ENCODE results near the gene TBX21.
A peak's percentile ranks its signal among the peaks of the same experiment; 100 is the strongest.

The TBX21 gene

DNA sequence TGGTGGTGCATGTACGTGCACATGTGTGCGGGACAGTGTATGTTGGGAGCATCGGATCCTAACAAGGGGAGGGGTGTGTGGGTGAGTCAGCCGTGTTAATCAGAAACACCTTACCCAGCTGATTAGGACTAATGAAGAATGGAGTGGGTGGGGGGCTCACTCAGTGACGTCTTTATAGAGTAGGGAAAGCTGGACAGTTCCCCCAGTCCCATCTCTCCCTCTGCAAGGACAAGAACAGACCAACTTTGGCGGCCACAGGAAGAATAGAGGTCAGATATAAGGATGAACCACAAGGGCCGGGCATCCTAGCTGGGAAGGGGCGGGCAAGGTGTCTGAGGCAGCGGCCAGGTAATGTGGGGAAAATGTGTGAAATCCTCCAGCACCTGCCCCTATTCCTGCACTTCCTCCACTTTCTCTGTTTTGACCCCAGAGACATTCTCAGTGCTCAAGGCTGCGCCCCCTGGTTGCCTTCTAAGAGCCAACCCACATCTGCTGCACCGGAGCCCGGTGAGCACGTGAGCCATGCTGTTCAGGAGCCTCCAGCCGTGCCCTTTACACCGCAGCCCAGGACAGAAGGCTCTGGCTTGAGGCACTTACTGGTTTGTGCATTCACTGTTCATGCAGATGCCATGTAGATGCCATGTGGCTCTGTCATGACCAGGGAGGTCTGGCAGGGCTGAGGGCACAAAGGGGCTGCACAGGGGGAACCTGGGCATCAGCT lies 18.9 kb upstream of the TBX21 start:
- DNase-seq: no peak

DNA sequence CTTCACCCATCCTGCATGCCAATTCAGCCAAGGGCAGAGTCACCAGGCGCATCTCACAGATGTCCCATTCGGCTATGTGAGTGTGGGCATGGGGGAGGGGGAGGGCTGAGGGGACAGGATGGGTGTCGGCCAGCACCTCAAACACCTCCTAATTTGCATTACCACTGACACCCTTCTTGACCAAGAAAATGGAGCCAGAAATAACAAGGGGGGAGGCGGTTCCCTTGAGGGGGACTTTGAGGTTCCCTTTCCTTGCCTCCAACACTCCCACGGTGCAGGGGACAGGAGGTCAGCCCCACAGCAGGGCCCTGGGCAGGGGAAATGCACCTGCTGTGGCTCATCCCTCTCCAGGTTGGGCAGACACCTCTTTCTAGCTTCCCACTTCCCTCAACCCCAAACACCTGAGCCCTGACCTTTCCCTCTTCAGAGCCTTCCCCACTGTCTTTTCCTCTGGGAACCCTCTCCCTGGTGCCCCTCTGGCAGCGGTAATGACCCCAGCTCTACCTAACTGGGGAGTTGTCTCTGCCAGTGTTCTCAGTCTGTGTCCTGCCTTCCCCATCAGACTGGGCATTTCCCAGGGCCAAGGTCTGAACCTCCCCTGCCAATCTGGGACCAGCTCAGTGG lies 18.2 kb upstream of the TBX21 start:
- no peak for DNase-seq

DNA sequence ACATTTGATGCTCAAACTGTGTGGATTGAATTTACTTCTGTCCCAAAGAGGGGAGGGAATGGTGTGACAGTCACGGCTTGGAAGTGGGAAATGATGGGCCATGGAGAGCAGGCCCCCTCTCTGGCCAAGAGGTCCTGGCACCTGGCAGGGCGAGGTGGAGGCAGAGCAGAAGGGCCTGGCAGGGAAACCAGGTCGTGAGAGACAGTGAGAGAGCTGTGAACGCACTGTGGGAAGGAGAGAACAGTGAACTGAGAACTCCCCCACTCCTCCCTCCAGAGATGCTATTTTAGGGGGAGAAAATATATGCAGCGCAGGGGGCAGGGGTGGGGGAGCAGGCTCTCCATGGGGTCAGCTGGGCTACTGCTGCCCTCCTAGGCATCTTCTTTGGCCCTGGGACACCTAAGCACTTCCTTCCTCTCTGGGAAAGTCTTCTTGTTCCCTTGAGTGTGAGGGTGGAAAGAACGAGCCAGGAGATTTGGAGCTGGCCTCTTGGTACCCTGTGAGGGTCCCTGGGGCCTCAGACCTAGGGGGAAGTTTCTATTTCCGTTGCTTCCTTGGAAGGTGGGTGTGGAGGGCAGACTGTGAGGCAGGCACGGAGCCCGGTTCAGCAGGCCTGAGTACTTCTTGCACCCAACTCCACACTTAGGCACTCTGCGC lies 17.2 kb upstream of the TBX21 start:
- DNase-seq: no peak

DNA sequence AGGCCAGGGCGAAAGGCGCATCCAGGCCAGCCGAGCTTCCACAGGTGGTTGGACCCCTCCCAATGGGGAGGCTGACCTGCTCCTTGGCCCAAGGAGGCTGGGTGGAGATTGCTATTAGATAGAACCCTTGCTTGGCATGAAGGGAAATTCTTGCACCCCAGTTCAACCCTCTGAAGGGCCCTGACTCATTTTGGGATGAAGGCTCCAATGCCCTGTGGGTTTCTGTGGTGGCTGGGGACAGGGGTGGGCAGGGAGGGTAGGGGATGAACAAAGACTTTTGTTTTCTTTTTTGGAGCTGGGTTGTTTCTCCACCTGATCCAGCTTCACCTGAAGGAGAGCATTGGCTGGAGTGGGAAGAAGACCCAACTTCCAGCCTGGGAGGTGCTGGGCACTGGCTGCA lies 16.7 kb upstream of the TBX21 start:
- no peak for DNase-seq

DNA sequence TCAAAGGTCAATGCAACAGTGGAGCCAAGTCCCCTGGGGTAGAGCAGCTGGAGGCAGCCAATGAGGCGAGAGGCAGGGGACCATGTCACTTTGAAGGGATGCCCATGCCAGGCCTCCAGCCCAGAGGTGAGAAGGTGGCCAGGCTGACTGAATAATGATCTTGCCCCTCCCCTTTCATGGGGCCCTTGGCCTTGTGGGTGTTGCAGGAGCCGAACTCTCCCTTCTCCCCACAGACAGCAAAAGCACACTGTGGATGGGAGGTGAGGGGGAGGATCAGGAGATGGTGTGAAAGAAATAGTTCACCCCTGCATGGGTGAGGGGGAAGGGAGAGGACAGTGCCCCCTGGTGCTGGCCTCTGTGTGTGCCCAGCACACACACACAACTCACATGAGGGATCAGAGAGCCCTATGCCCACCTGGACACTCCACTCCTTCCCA lies 15.8 kb upstream of the TBX21 start:
- no peak for DNase-seq

DNA sequence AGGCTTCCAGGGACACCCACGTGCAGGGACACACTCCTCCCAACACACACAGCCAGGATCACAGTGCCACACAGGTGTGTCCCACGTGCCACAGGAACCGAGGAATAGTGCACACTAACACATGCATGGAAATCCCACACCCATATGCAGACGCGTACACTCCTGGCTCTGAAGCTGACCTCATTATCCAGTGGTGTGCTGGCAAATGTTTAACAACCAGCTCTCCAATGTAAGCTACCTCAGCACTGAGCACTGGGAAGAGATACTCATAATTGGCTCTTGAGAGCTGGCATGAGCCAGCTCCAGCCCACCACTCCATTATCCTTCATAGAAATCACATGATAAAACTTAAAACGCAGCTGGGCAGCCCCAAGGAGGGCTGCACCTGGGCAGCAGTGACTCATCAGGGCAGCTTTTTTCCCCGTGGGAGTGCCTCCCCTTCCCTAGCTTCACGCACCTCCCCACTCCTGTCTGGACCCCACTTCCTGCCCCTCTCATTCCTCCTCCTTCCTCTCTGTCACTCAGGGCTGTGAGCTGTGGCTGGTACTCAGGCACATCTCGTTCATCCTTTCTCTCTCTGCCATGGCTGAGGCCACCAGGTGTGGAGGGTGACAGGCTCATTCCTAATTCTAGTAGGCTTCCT lies 14.9 kb upstream of the TBX21 start:
- DNase-seq: no peak

DNA sequence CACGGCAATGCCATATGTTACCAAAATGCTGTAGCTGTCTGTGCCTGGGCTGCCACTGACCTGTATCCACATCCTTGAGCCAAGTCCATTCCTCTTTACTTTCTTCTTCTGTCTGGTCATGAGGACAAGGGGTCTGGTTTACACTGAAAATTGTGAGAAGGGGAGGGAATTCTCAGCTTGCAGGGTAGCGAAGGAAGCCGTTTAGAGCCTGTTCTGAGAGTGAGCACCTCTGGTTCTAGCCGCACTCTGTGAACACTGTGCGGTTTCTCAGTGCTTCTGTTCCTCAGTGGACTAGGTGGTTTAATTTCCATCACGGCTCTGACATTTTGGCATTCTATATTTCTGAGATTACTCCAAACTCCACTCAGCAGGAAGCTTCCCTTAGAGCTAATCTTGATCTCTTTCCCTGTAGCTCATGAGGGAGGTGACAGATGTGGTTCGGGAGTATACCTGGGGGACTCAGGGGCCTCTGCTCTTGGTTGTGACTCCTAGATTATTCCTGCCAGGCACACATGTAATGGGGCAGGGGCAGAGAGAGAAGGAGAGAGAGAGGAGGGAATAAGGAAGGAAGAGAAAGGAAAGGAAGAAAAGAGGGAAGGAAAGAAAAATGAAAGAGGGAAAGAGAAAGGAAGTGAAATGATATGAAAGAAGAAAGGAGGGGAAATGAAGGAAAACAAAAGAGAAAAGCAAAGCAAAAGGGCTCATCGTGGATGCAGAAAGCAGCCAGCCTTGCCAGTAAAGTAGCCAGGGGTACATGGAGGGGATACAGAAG lies 14.2 kb upstream of the TBX21 start:
- DNase-seq: no peak

DNA sequence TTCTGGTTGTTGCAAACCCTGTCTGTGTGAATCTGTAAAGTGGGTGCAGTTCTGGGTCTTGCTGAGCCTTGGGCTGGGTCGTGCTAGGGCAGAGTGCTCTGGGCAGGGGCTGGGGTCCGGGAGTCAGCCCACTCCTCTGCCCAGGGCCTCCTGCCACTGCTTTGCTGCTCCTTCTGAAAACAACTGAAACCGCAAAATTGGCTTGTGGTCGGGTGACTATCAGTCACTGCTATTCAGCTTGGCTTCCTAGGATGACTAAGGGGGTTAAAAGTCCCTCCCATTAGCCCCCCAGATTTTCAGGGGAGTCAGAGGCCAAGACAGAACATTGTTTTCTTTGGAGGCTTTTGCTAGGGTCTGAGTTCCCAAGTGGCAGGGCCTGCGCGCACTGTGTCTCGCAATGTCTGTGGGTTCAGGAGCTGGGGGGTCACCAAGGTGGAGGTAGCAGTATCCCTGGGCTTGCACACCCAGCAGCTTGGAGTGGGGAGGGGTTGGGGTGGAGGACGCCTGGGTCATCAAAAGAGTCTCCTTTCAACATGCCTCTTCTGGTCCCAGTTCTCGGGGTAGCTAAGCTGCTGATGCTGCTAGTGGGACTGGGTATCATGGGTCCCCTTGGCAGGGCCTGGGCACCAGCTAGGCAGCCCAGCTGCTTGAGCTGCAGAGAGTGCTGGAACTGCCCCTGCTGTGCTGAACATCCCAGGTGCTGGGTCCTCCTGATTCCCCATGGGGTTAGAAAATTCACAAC lies 13.5 kb upstream of the TBX21 start:
- DNase-seq: no peak

DNA sequence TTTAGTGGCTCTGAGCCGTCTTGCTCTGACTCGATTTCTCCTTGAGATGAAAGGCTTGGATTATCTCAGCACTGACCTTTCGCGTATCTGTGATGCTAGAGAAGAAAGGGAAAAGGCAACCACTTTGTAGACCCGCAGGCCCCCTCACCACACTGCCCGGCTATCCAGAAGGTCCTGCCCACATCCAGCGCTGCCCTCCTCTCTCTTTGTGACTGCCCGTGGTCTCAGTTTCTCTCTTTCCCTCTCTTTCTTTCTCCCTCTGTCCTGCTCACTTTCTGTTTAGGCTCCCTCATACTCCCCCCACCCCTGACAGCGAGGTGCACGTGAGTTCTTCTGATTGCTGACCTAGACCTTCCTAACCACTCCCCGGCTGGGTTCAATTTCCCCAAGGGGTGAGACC lies 12.8 kb upstream of the TBX21 start:
- DNase-seq: no peak

DNA sequence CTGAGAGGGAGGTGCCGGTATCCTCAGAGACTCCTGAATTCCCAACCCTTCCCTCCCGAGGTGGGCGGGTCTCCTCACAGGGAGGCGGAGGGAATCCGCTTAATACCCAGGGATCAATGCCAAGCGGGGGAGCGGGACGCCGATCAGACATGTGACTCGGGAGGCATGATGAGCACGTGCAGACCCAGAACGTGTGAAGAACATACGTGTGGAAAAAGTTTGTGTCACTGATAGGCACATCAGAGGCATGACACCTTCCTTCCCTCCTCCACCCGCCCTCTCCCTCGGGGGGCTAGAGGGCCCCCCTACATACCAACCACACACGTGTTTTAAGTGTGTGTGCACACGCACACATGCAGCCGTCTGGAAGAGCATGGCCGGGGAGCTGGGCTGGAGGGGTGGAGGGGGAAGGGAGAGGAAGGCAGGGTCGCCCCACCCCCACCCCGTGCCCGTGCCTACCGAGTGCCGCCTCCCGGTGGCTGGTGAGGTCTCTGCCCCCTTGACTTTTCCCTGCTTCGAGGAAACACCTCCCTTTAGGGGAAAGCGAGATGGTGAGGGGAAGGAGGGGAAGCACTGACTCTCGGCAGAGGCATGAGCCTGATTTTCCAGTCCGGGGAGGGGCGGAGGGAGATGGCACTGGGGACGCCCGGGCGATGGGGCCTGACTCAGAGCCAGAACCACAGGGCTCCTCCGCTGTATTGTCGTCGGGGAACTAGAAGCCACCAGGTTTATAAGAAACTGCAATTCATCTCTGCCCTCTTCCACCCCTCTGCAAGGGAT lies 12.1 kb upstream of the TBX21 start:
- peak; percentile 64 for DNase-seq

DNA sequence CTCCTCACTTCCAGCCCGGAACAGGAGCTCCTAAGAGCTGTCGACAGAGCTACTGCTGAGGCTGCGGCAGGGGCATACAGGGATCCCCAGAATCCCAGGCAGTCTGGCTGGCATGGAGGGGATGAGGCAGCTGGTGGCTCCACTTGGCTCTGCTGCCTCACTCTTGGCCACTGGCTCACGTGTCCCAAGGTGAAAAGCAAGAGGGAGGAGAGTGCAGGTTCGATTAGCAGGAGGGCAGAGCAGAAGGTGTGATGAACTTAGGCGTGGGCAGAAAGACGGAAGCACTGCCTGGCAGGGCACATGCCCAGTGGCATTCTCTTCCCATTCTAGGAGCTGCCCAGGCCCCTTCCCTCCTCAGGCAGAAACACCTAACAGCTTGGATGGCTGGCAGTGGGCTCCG lies 11.3 kb upstream of the TBX21 start:
- DNase-seq: no peak

DNA sequence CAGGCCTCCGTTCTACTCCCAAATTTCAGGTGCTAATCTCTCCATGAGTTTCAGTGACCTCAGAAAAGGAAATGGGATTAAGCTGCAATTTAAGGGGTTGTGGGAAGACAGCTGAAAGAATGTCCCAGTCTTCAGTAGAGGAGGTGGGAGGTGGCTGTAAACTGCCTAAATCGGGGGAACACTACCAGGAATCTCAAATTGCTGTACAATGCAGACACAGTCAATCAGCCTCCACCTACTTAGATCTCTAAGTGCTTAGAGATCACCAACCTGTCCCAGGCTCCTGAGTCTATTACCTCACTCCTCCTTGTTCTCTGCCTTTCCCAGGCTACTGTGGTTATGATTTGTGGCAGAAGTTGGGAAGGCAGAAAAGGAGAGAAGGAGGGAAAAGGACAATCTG lies 8.3 kb upstream of the TBX21 start:
- DNase-seq: no peak

DNA sequence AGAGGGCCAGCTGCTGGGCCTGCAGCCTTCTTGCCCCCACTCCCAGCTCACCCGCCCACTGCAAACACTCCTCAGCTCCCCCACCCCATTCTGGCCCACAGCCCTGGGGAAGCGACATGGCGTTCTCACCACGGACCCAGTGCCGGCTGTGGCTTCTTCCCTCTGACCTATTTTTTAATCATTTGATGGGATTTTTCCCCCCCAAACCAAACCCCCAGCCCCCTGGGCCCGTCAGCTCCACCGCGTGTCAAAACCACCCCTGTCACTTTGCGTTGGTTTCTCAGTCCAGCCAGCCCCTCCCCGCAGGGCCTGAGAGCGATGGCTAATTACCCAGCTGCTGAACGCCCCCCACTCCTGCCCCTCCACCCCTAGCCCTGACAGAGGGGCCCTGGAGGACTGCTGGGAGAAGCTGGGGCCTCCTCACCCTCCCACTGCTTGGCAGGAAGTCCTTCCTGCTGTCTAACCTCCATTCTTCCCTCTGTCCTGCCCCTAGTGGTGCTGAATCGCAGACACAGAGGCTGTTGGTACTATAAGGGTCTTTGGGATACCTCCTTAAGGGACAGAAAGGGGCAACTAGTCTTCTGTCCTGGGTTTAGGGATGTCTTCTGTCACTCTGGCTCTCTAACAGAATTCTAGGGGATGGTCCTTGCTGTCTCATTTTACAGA lies 7.5 kb upstream of the TBX21 start:
- DNase-seq: no peak

DNA sequence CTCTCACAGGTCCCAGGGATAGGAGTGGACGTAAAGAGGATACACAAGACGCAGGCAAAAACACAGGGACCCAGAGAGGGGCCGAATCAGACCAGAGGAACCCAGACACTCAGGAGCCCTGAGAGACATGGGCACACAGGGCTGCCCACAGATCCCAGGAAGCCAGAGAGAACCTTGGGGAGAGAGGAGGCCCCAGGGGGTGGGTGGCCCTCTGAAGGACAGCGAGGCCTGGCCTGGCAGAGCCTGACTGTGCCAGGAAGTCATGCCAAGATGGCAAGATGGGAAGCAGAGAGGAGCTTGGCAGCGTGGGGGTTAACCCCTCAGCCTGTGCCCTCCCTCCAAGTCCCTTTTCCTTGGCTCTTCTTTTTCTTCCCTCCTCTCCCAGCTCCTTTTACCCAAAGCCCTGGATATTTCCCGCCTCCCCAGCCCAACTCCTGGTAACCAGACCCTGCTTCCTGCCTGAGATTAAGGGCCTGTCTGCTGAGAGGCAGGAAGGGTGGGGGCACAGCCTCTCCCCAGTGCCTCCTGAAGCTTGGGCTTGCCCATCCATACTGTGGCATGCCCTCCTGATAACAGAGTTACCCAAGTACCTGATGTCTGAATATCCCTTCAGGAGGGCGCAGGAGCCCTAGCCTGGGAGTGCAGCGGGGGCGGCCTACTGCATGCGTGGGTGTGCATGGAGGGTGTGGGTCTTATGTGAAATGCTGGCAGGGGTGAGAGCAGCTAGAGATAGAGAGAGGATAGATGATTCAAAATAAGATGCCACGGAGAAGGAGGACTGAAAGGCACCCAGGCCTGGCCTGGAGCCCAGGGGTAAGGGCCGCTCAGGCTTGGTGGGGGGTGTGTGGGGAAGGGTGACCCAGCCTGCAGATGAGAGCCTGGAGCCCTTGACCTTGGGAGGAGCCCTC lies 6.0 kb upstream of the TBX21 start:
- peak; percentile 11 for DNase-seq

DNA sequence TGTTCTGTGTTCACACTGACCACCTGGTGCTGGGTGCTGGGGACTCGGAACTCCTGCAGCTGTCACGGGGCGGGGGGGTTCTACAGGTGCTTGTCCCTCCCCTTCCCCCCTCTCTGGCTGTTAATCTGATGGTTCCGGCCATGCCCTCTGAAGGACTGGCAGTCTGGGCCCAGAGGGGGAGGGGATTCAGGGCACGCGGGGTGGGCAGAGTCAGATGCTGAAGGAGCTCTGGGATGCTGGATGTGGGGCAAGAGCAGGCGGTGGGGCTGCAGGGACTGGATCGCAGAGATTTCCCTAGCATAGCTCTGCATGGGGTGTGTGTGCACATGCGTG lies 5.4 kb upstream of the TBX21 start:
- peak; percentile 13 for DNase-seq

DNA sequence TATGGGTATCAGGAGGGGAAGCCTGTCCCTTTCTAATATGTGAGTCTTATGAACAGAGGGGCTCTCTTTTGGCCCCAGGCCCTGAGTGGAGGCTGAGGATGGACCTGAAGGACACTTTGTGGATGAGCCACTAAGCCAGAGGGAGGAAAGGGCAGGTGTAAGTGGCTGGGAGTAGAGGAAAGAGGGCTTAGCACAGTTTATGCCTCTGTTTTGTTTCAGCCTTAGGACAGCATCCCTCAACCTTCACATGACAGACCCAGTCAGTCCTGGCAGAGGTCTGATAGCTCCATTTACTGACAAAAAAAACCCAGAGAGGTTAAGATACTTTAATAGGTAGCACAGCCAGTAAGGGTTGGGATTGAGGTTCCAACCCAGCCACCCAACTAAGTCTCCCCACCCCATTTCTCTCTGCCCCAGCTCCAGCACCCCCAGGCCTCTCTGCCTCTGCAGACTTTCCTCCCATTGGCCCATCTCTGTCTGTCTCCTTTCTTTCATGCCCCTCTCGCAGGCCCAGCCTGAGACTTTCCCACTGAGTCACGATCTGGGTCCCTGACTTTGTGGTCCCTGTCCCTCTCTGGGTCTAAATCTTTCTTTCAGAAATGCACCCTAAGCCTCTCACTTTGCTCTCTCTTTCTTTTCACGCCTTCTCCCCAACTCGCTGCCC lies 4.7 kb upstream of the TBX21 start:
- DNase-seq: no peak

DNA sequence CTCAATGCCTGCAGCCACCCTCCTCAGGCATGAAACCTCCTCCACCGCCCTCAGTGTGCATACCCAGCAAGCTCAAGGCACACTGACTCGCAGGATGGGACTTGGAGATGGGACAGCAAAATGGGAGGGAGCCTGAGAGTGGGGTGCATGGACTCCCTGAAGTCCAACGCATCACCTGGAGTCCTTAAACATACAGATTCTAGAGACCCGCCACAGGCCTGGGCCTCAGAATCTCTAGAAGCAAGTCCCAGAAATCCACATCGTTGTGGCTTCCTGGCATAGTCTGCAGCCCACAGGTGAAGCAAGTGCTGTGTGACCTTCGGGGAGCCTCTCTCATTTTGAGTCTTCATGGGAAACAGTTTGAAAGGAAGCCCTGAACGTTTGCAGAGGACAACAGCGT lies 3.6 kb upstream of the TBX21 start:
- peak; percentile 0 for DNase-seq

DNA sequence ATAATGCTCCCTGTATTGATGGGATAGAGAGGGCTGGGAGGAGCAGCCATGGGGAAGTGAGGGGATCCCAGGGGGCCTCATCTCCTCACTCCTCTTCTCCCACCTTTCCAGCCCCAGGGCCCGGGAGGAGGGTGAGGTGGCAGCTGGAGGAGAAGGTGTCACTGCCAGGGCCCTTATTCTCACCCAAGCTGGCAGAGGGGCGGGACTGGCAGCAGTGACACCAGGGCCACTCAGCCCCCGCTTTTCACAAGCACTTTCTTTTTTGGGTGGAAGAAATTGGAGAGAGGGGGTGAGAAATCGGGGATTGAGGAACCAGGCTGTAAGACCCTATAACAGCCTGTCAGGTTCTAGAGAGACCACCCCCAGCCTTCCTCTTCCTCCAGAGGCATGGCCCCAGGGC lies 2.4 kb upstream of the TBX21 start:
- DNase-seq: no peak

DNA sequence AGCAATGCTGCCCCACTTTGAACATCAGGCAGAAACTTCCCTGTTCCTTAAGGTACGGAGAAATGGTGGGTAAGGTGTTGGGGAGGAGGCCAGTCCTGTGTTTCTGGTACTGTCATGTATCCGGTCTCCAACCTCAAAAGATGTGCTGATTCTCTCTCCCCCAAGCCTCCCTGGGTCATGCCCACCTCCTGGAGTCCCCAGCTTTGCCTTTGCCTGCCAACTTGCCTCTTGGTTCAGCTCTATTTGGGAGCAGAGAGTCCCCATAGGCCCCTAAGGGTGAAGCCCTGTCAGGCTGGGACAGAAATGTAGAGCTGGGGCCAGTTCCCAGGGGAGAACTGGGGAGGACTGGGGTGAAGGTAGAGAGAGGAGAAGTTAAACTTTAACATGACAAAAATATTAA lies 1.6 kb upstream of the TBX21 start:
- DNase-seq: no peak

Measured in femur (tissue), 1 donor.